Measurements from ENCODE around the gene RNF103.
A peak's percentile ranks its signal among the peaks of the same experiment; 100 is the strongest.
"Not testable (repeated sequence)": the region's sequence is repeated elsewhere in the genome, so short reads cannot be mapped to it uniquely, and the experiment has no call there.

Gene RNF103

GRCh38 chr2:86623494-86624266 lies at the start of gene RNF103:
Gene RNF103, minus strand, starts transcription at chr2:86623865. Its CDS starts 979 bp downstream, at chr2:86622886.
- peak; percentile 86 to 88 for DNase-seq (ENCODE audit: low read depth in 2 of 2)

GRCh38 chr2:86673011-86673410 lies 49.3 kb upstream of the RNF103 start:
- DNase-seq (ENCODE audit: low read depth in 2 of 2), result no peak

- no peak for DNase-seq (ENCODE audit: low read depth in 2 of 2)
These were observed 48.4 kb upstream of the RNF103 start for GRCh38 chr2:86672027-86672545.

- no peak for DNase-seq (ENCODE audit: low read depth in 2 of 2)
These were observed 47.8 kb upstream of the RNF103 start for GRCh38 chr2:86671337-86671981.

GRCh38 chr2:86669323-86669722 lies 45.7 kb upstream of the RNF103 start:
- DNase-seq (ENCODE audit: low read depth in 2 of 2), result not testable (repeated sequence)

- DNase-seq (ENCODE audit: low read depth in 2 of 2), result no peak
These were observed 37.7 kb upstream of the RNF103 start for GRCh38 chr2:86661333-86661732.

- DNase-seq (ENCODE audit: low read depth in 2 of 2), result no peak
These were observed 26.5 kb upstream of the RNF103 start for GRCh38 chr2:86650188-86650587.

GRCh38 chr2:86649119-86649947 lies 25.7 kb upstream of the RNF103 start:
- no peak for DNase-seq (ENCODE audit: low read depth in 2 of 2)

- DNase-seq (ENCODE audit: low read depth in 2 of 2), result no peak
These were observed 25.0 kb upstream of the RNF103 start for GRCh38 chr2:86648681-86649080.

- no peak for DNase-seq (ENCODE audit: low read depth in 2 of 2)
These were observed 23.2 kb upstream of the RNF103 start for GRCh38 chr2:86646865-86647264.

- DNase-seq (ENCODE audit: low read depth in 2 of 2), result no peak
These were observed 22.7 kb upstream of the RNF103 start for GRCh38 chr2:86646329-86646728.

- DNase-seq (ENCODE audit: low read depth in 2 of 2), result no peak
These were observed 22.1 kb upstream of the RNF103 start for GRCh38 chr2:86645752-86646151.

GRCh38 chr2:86638712-86639111 lies 15.0 kb upstream of the RNF103 start:
- DNase-seq (ENCODE audit: low read depth in 2 of 2), result no peak

- no peak for DNase-seq (ENCODE audit: low read depth in 2 of 2)
These were observed 13.2 kb upstream of the RNF103 start for GRCh38 chr2:86636842-86637241.

- DNase-seq (ENCODE audit: low read depth in 2 of 2), result no peak
These were observed 10.7 kb upstream of the RNF103 start for GRCh38 chr2:86634352-86634751.

GRCh38 chr2:86633155-86633651 lies 9.5 kb upstream of the RNF103 start:
- no peak for DNase-seq (ENCODE audit: low read depth in 2 of 2)

GRCh38 chr2:86632672-86633071 lies 9.0 kb upstream of the RNF103 start:
- DNase-seq (ENCODE audit: low read depth in 2 of 2), result no peak

GRCh38 chr2:86631846-86632485 lies 8.3 kb upstream of the RNF103 start:
- no peak for DNase-seq (ENCODE audit: low read depth in 2 of 2)

GRCh38 chr2:86628091-86628522 lies 4.4 kb upstream of the RNF103 start:
- DNase-seq (ENCODE audit: low read depth in 2 of 2), result no peak

GRCh38 chr2:86627550-86627949 lies 3.9 kb upstream of the RNF103 start:
- no peak for DNase-seq (ENCODE audit: low read depth in 2 of 2)

- no peak for DNase-seq (ENCODE audit: low read depth in 2 of 2)
These were observed 1.4 kb upstream of the RNF103 start for GRCh38 chr2:86625096-86625495.

- no peak for DNase-seq (ENCODE audit: low read depth in 2 of 2)
These were observed 542 bp upstream of the RNF103 start for GRCh38 chr2:86624267-86624547.

Measured in activated CD8-positive, alpha-beta memory T cell treated with anti-CD3 and anti-CD28 coated beads for 4 hours (primary cell).